Raji (cell line): ENCODE measurements around the gene CCDC88A.

Source experiments
- POLR2A ChIP-seq: IDR thresholded peaks from 2 replicates; pipeline ENCODE4 v1.6.1; 2011; ENCODE audit warnings: low read depth, low read length, control low read depth; ENCODE audit not compliant: insufficient read depth

The CCDC88A gene

GRCh38 chr2:55357164-55357563 lies 62.5 kb downstream of the CCDC88A start:
- no peak for TF ChIP-seq POLR2A

DNA sequence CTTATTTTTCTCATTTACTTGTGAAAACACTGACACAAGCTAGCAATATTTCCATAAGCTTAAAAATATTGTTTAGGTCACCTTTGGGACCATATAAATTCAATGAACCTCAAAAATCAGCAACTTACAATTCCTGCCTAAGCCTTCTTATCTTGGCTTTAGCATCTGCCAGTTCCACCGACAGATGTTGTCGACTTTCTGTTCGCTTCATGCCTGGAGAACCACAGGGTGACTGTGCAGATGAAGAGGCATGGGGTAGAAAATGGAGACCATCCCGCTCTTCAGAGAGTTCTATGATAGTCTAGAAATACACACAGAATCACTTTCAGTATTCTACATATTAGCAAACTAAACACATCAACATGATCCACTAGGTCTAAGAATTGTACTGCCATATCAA lies 64.2 kb downstream of the CCDC88A start:
- TF ChIP-seq POLR2A, result no peak

- TF ChIP-seq POLR2A, result no peak
These were observed 68.0 kb downstream of the CCDC88A start for GRCh38 chr2:55351672-55352071.

- TF ChIP-seq POLR2A, result no peak
These were observed 74.6 kb downstream of the CCDC88A start for GRCh38 chr2:55345064-55345463.

GRCh38 chr2:55338268-55338667 lies 81.4 kb downstream of the CCDC88A start:
- no peak for TF ChIP-seq POLR2A

DNA sequence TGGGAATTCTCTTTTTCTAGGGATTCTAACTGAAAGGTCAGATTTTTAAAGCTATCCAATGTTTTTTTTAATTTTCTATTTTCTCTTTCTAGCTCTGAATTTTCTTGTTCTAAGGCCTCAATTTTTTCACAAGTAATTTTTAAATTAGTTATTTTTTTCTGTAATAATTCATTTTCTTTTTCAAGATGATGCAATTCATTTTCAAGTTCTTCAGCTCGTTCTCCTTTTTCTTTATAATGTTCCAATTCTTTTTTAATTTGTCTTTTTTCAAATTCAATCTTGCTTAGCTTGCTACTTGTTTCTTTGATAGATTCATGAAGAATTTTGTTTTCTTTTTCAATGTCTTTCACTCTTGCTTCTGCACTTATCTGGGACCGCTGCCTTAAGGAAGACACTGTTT lies 84.9 kb downstream of the CCDC88A start:
- no peak for TF ChIP-seq POLR2A

- TF ChIP-seq POLR2A, result no peak
These were observed 88.9 kb downstream of the CCDC88A start for GRCh38 chr2:55330541-55331297.

DNA sequence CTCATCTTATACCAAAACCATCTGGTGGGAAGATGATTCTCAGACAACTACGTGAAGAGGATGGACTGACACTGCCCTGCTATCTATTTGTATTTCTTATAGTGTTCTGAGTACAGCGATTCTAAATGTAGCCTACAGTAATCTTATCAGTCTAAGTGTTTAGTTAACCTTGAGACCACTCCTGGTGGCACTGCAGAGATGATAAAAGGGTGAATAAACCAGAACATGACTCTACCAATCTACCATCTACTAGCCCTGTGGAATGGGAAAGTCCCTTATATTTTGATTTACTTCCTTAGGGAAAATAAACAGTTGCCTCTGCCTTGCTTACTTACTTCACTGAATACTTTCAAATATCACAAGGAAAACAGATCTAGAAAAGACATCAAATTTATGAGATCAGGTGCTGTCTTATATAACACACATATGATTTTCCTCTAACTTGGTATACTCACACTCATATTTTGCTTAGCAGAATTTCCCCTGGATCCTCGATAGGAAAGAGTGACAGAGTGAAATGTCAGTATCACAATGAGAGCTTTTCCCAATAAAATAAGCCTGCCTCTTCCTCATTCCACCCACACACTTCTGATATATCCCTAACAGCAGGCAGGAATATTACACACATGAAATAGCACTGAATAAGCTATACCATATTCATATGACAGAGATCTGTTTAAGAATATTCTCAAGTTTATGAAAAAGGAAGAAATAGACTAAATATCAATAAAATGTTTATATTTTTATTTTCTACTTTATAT lies 92.0 kb downstream of the CCDC88A start:
- no peak for TF ChIP-seq POLR2A

- TF ChIP-seq POLR2A, result no peak
These were observed 104.7 kb downstream of the CCDC88A start for GRCh38 chr2:55314985-55315384.

DNA sequence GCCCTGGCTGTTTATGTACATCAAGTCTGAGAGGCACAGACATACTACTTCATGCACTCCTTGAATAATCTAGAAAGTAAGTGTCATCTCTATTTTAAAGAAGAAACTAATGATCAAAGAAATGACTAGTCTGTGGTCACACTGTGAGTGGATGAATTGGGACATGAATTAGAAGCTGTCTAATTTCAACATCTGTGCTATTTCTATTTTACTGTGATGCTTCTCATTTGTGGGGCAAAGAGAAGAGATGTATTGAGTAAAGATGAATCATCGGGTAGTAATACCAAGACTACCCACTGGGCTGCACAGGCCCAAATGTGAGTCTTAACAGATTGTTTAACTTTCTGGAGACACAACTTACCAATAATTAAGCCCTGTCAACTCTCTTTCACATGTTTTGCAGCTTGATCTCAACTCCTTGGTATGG lies 108.2 kb downstream of the CCDC88A start:
- no peak for TF ChIP-seq POLR2A

DNA sequence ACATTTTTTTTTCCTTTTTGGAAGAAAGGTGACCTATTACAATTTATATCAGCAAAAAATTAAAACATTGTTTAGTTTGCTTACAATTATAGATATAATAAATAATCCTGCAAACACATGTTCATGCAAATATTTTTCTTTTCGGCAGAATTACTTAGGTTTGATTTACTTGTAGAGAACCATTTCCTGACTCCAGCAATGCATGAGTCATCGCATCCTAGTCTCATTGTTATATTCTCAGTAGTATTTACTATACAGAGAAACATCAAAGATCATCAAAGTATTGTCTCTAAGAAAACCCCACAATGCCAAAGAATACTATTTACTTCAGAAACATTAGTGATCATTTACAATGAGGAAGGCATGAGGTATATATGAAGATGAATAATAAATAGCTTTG lies 110.2 kb downstream of the CCDC88A start:
- no peak for TF ChIP-seq POLR2A

GRCh38 chr2:55302241-55302640 lies 117.4 kb downstream of the CCDC88A start:
- TF ChIP-seq POLR2A, result no peak

- TF ChIP-seq POLR2A, result no peak
These were observed 118.4 kb downstream of the CCDC88A start for GRCh38 chr2:55301277-55301676.

DNA sequence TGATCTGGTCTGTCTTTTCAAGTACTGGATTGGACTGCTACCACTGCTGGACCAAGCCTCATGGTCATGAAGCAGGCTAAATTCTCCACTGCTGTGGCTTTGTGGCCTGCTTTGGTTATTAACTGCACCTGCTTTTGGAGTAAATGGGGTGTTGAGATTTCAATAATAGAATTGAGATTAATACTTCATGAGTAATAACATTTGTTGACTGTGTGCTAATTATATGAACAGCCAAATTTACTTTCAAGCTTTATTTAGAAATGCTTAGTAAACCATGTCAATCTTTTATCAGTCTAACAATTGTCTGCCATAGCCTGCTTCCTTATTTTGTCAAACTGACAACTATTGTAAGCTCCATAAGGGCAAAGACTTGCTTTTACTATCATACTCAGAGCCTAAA lies 123.3 kb downstream of the CCDC88A start:
- no peak for TF ChIP-seq POLR2A

DNA sequence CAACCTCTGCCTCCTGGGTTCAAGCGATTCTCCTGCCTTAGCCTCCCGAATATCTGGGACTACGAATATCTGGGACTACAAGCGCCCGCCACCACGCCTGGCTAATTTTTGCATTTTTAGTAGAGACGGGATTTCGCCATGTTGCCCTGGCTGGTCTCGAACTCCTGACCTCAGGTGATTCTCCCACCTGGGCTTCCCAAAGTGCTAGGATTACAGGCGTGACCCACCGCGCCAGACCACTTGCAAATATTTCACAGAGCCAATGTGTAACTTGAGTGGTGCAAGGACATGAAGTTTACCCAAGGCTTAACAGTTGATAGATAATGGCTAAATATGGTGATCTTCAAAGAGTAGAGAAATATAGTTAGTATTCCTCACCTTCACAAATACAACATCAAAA lies 136.6 kb downstream of the CCDC88A start:
- TF ChIP-seq POLR2A, result no peak
